ENCODE results near the gene MRPL38.

The MRPL38 gene

DNA sequence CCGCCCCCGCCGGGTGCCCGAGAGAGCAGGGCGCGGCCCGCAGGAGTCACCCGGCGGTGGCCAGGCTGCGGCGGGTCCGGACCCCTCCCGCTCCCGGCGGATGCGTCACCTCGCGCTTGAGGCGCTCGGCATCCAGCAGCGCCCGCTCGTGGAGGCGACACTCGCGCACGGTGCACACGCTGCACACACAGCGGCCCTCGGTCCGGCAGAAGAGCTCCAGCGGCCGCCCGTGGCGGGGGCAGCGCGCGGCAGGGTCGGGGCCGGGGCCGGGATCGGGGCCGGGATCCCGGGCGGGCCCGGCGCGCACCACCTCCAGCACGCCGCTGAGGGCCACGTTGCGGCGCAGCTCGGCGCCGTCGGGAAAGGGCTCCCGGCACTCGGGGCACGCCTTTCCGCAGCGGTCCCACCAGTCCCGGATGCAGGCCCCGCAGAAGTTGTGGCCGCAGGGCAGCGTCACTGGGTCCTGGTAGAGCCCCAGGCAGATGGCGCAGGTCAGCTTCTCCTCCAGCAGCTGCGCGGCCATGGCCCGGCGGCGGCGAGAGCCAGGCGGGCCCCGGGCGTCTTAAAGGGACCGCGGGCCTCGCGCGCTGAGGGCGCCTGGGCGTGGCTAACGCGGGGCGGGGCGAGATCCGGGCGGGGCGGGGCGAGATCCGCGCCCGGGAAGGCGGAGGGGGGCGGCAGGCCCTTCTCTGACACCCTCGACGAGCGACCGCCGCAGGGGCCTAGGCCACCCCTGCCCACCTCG is 8.1 kb downstream of the MRPL38 start, which contains the start of gene TRIM65:
Gene TRIM65 (minus strand): TSS at position 537 of the 745 bp plus-strand sequence. CDS start 14 bp downstream, at position 523.
- peak within 1 kb of the TSS; percentile 62; the same call in 1 of the 2 replicates for H3K27ac ChIP-seq (ENCODE audit: low read depth, low read length)
- no peaks in the 10 kb centered on the region for H3K27me3 ChIP-seq (ENCODE audit: insufficient read depth, low read length)
- peak within 1 kb of the TSS; percentile 80 for H2AFZ ChIP-seq (ENCODE audit: low read length, unreplicated experiment)
- H3K4me3 ChIP-seq (ENCODE audit: low read depth, low read length) = peak within 1 kb of the TSS; percentile 89
- peaks cover 17% of the 10 kb centered on the region for H3K79me2 ChIP-seq (ENCODE audit: control insufficient read depth, insufficient read depth, low read length, unreplicated experiment)
- peaks cover 5% of the 10 kb centered on the region for H3K4me1 ChIP-seq (ENCODE audit: control insufficient read depth, insufficient read depth, low read length, unreplicated experiment)
- H3K36me3 ChIP-seq (ENCODE audit: insufficient read depth, low read length) = peaks cover 6% of the 10 kb centered on the region; the same call in 1 of the 2 replicates

DNA sequence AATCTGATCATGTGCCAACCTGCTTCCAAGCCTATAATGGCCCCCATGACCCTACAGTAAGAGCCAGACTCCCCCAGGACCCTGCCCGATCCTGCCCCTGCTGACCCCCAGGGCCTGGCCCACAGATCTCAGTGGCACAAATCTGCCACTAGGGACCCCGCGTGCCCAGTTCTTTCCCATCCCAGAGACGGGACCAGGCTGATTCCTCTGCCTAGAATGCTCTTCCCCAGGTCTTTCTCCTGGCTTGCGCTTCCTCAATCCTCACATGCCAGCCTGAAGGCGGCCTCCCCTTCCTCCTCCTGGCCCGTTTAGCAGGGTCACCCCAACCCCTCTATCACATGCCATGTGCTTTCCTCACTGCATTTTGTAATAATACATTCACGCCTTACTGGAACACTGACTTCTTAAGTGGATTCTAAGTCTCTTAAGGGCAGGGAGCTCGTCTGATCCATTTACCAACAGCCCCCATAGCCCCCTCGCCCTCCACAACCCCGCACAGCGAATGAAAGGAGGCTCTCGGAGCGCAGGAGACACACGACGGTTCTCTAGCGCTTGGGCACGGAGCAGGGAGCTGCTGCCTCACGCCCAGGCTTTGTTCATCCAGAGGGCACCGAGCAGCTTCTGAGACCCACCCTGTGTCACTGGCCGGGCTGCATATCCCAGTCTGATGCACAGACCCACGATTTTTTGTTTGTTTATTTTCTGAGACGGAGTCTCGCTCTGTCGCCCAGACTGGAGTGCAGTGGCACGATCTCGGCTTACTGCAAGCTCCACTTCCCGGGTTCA is 9.1 kb downstream of the MRPL38 start:
- H3K4me1 ChIP-seq (ENCODE audit: control insufficient read depth, insufficient read depth, low read length, unreplicated experiment) = peaks cover 5% of the 10 kb centered on the region
- no peaks in the 10 kb centered on the region; the same call in 1 of the 2 replicates for H3K36me3 ChIP-seq (ENCODE audit: insufficient read depth, low read length)
- no peak overlapping the region; the same call in 1 of the 2 replicates for H3K27ac ChIP-seq (ENCODE audit: low read depth, low read length)
- H3K79me2 ChIP-seq (ENCODE audit: control insufficient read depth, insufficient read depth, low read length, unreplicated experiment) = peaks cover 17% of the 10 kb centered on the region
- H3K4me3 ChIP-seq (ENCODE audit: low read depth, low read length) = peak overlapping the region; percentile 89
- no peaks in the 10 kb centered on the region for H3K27me3 ChIP-seq (ENCODE audit: insufficient read depth, low read length)
- no peak overlapping the region for H2AFZ ChIP-seq (ENCODE audit: low read length, unreplicated experiment)

DNA sequence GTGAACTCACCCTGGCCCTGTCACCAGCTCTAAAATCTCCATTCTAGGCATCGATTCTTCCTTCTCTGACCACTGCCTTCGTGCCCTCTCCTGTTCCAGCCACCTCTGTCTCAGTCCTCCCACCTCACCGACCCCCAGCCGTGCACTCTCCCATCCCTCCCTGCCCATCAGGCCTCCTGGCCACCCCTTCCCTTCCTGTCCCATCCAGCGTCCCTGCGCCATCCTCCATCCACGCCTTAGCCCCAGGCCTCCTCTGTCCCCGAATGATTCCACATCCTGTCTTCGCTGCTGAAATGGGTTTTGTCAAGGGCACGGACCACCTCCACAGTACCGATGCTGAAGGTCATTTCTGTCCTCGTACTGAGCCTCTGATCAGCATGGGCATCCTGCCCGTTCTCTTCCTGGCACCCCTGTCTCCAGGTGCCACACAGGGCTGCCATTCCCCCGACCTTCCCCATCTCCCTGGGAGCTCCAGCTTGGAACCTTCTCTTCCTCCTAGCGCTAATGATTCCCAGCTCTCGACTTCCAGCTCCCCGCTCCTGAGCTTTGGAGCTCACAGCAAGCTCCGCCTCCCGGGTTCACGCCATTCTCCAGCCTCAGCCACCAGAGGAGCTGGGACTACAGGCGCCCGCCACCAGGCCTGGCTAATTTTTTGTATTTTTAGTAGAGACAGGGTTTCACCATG is 10.5 kb downstream of the MRPL38 start:
- H3K4me1 ChIP-seq (ENCODE audit: control insufficient read depth, insufficient read depth, low read length, unreplicated experiment) = peaks cover 5% of the 10 kb centered on the region
- H3K36me3 ChIP-seq (ENCODE audit: insufficient read depth, low read length) = no peaks in the 10 kb centered on the region
- peaks cover 17% of the 10 kb centered on the region for H3K79me2 ChIP-seq (ENCODE audit: control insufficient read depth, insufficient read depth, low read length, unreplicated experiment)
- no peak overlapping the region for H3K4me3 ChIP-seq (ENCODE audit: low read depth, low read length)
- no peaks in the 10 kb centered on the region for H3K27me3 ChIP-seq (ENCODE audit: insufficient read depth, low read length)
- H2AFZ ChIP-seq (ENCODE audit: low read length, unreplicated experiment) = no peak overlapping the region
- no peak overlapping the region for H3K27ac ChIP-seq (ENCODE audit: low read depth, low read length)

DNA sequence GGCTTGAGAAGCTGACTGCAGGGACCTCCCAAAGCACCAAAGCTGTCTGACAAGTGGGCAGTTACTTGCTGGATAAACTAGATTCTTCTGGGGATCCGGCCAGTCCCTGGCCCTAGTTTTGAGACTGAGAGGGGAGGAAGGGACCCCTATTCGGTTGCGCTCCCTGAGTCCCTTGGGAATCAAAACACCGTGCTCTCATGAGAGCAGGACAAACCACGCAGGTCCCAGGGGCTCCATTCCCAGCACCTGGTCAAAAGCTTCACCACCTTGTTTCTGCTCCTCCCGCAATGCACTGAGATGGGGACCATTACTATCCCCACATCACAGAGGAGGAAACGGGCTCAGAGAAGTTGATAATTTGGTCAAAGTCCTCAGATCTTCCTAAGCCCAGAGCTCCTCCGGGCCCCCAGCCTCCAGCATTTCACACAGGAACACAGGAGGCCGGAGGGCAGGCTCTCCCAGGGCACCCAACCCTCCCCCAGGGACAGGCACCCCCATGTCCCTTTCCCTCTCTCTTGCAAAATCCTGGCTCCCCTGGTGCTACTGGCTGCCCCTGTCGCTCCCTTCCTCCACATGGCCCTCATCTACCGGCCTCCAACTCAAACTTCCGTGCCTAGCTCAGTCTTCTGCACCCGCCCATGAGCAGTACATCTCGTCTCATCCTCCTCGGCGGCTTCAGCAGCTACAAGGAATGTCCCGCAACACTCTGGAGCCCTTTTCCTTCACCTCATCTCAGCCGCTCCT is 11.2 kb downstream of the MRPL38 start:
- Histone ChIP-seq H3K27ac (ENCODE audit: low read depth, low read length) (no peak overlapping the region), H3K4me1 (ENCODE audit: control insufficient read depth, insufficient read depth, low read length, unreplicated experiment) (peaks cover 5% of the 10 kb centered on the region), H3K4me3 (ENCODE audit: low read depth, low read length) (no peak overlapping the region), H2AFZ (ENCODE audit: low read length, unreplicated experiment) (no peak overlapping the region), H3K27me3 (ENCODE audit: insufficient read depth, low read length) (no peaks in the 10 kb centered on the region), H3K36me3 (ENCODE audit: insufficient read depth, low read length) (no peaks in the 10 kb centered on the region), H3K79me2 (ENCODE audit: control insufficient read depth, insufficient read depth, low read length, unreplicated experiment) (peaks cover 17% of the 10 kb centered on the region)

GRCh38 chr17:75892556-75893224 is 12.0 kb downstream of the MRPL38 start:
- H3K4me1 ChIP-seq (ENCODE audit: control insufficient read depth, insufficient read depth, low read length, unreplicated experiment) = peaks cover 5% of the 10 kb centered on the region
- no peaks in the 10 kb centered on the region for H3K36me3 ChIP-seq (ENCODE audit: insufficient read depth, low read length)

GRCh38 chr17:75891605-75892555 is 12.8 kb downstream of the MRPL38 start:
- H3K36me3 ChIP-seq (ENCODE audit: insufficient read depth, low read length) = no peaks in the 10 kb centered on the region
- H2AFZ ChIP-seq (ENCODE audit: low read length, unreplicated experiment) = no peak overlapping the region
- H3K79me2 ChIP-seq (ENCODE audit: control insufficient read depth, insufficient read depth, low read length, unreplicated experiment) = peaks cover 17% of the 10 kb centered on the region
- H3K4me3 ChIP-seq (ENCODE audit: low read depth, low read length) = no peak overlapping the region
- no peak overlapping the region for H3K27ac ChIP-seq (ENCODE audit: low read depth, low read length)
- H3K4me1 ChIP-seq (ENCODE audit: control insufficient read depth, insufficient read depth, low read length, unreplicated experiment) = no peaks in the 10 kb centered on the region
- H3K27me3 ChIP-seq (ENCODE audit: insufficient read depth, low read length) = no peaks in the 10 kb centered on the region

More at GRCh38 chr17:75892556-75893224, 12.0 kb downstream of the MRPL38 start:
- H3K27ac ChIP-seq (ENCODE audit: low read depth, low read length) = no peak overlapping the region
- H3K4me3 ChIP-seq (ENCODE audit: low read depth, low read length) = no peak overlapping the region
- peaks cover 17% of the 10 kb centered on the region for H3K79me2 ChIP-seq (ENCODE audit: control insufficient read depth, insufficient read depth, low read length, unreplicated experiment)
- H2AFZ ChIP-seq (ENCODE audit: low read length, unreplicated experiment) = no peak overlapping the region
- H3K27me3 ChIP-seq (ENCODE audit: insufficient read depth, low read length) = no peaks in the 10 kb centered on the region

GRCh38 chr17:75891022-75891604 is 13.6 kb downstream of the MRPL38 start:
- Histone ChIP-seq H3K4me3 (ENCODE audit: low read depth, low read length) (no peak overlapping the region), H3K4me1 (ENCODE audit: control insufficient read depth, insufficient read depth, low read length, unreplicated experiment) (no peaks in the 10 kb centered on the region), H3K79me2 (ENCODE audit: control insufficient read depth, insufficient read depth, low read length, unreplicated experiment) (peaks cover 17% of the 10 kb centered on the region), H3K27ac (ENCODE audit: low read depth, low read length) (no peak overlapping the region), H3K27me3 (ENCODE audit: insufficient read depth, low read length) (no peaks in the 10 kb centered on the region), H2AFZ (ENCODE audit: low read length, unreplicated experiment) (no peak overlapping the region), H3K36me3 (ENCODE audit: insufficient read depth, low read length) (no peaks in the 10 kb centered on the region)

GRCh38 chr17:75889454-75889853 is 15.2 kb downstream of the MRPL38 start:
- Histone ChIP-seq H2AFZ (ENCODE audit: low read length, unreplicated experiment) (no peak overlapping the region), H3K27ac (ENCODE audit: low read depth, low read length) (no peak overlapping the region), H3K4me1 (ENCODE audit: control insufficient read depth, insufficient read depth, low read length, unreplicated experiment) (no peaks in the 10 kb centered on the region), H3K79me2 (ENCODE audit: control insufficient read depth, insufficient read depth, low read length, unreplicated experiment) (peaks cover 3% of the 10 kb centered on the region), H3K27me3 (ENCODE audit: insufficient read depth, low read length) (no peaks in the 10 kb centered on the region), H3K36me3 (ENCODE audit: insufficient read depth, low read length) (no peaks in the 10 kb centered on the region), H3K4me3 (ENCODE audit: low read depth, low read length) (no peak overlapping the region)

DNA sequence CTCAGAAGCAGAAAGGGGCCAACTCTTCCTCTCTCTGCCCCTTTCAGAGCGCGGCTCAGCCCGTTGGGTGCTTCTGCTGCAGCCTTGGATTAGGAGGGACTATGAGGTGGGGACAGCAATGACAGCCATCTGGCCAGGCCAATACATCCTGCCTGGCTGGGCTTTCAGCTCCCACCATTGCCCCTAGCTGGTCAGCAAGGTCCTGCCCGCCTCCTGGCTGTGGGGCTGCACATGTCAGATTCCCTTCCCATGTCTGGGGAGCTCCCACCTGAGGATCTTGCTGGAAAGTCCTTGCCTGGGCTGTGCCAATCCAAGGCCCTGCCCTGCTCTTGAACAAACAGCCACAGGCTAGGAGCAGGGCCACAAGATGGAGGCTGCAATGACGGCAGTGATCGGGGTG is 16.2 kb downstream of the MRPL38 start:
- Histone ChIP-seq H2AFZ (ENCODE audit: low read length, unreplicated experiment) (no peak overlapping the region), H3K36me3 (ENCODE audit: insufficient read depth, low read length) (no peaks in the 10 kb centered on the region), H3K4me1 (ENCODE audit: control insufficient read depth, insufficient read depth, low read length, unreplicated experiment) (no peaks in the 10 kb centered on the region), H3K4me3 (ENCODE audit: low read depth, low read length) (no peak overlapping the region), H3K79me2 (ENCODE audit: control insufficient read depth, insufficient read depth, low read length, unreplicated experiment) (no peaks in the 10 kb centered on the region), H3K27ac (ENCODE audit: low read depth, low read length) (no peak overlapping the region), H3K27me3 (ENCODE audit: insufficient read depth, low read length) (no peaks in the 10 kb centered on the region)

Data from ACC112 (cell line).